ENCODE data around the gene SCP2.

GRCh38 chr1:53067886-53068285, 140.8 kb downstream of the SCP2 start:
- TF ChIP-seq, protein P1, sequence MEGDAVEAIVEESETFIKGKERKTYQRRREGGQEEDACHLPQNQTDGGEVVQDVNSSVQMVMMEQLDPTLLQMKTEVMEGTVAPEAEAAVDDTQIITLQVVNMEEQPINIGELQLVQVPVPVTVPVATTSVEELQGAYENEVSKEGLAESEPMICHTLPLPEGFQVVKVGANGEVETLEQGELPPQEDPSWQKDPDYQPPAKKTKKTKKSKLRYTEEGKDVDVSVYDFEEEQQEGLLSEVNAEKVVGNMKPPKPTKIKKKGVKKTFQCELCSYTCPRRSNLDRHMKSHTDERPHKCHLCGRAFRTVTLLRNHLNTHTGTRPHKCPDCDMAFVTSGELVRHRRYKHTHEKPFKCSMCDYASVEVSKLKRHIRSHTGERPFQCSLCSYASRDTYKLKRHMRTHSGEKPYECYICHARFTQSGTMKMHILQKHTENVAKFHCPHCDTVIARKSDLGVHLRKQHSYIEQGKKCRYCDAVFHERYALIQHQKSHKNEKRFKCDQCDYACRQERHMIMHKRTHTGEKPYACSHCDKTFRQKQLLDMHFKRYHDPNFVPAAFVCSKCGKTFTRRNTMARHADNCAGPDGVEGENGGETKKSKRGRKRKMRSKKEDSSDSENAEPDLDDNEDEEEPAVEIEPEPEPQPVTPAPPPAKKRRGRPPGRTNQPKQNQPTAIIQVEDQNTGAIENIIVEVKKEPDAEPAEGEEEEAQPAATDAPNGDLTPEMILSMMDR (IDR thresholded peaks at IDR 0.05), result no peak
- no peak for TF ChIP-seq EP300 (IDR thresholded peaks at IDR 0.05)
- TF ChIP-seq POLR2A (IDR thresholded peaks at IDR 0.05), result no peak
